ENCODE data around the gene COBL. TPM values are rescaled to one million over a fixed set of nuclear protein-coding genes. Genes with fewer than 3 reads are reported as not detected.

COBL gene
- total and polyA plus RNA-seq, 2 of the 4 experiments (the other 2 are of a cell fraction) = under 0.01 TPM; not detected in 1

- Histone ChIP-seq H2BK15ac (ENCODE audit: low read depth, low read length) (no peak overlapping the region), H2AK9ac (replicated peaks; ENCODE audit: low read depth, low read length, poor library complexity) (no peak overlapping the region), H4K5ac (ENCODE audit: low read depth, low read length) (no peak overlapping the region), H3K4me2 (ENCODE audit: low read depth, low read length) (no peak overlapping the region), H3K27ac (ENCODE audit: insufficient read depth, low read length) (no peak overlapping the region), H3K36me3 (ENCODE audit: control insufficient read depth, insufficient read depth, low read length) (no peaks in the 10 kb centered on the region), H3K9me1 (ENCODE audit: insufficient read depth, low read length) (no peaks in the 10 kb centered on the region), H2BK20ac (ENCODE audit: low read depth, low read length) (no peak overlapping the region), H2AK5ac (ENCODE audit: low read depth, low read length) (no peak overlapping the region), H3K23ac (ENCODE audit: low read depth, low read length) (no peak overlapping the region), H3K4ac (ENCODE audit: low read depth, low read length) (no peak overlapping the region), H3K27me3 (ENCODE audit: control insufficient read depth, insufficient read depth, low read length) (no peaks in the 10 kb centered on the region), H3K4me1 (ENCODE audit: control insufficient read depth, insufficient read depth, low read length) (no peaks in the 10 kb centered on the region), H2BK5ac (ENCODE audit: low read depth, low read length, poor library complexity, severe bottlenecking) (no peak overlapping the region), H2BK120ac (ENCODE audit: low read depth, low read length) (no peak overlapping the region), H3K4me3 (ENCODE audit: insufficient read depth, low read depth, low read length) (no peak overlapping the region), H3K56ac (ENCODE audit: extremely low read depth, insufficient read depth, low read length) (no peak overlapping the region), H3K79me1 (ENCODE audit: low read depth in 1 of 2, low read length in 2 of 2) (no peaks in the 10 kb centered on the region), H3K9me3 (ENCODE audit: control insufficient read depth, insufficient read depth, low read length) (no peaks in the 10 kb centered on the region), H3K18ac (ENCODE audit: low read depth, low read length) (no peak overlapping the region), H4K91ac (ENCODE audit: insufficient read depth, low read depth, low read length) (no peak overlapping the region), H2AFZ (replicated peaks; ENCODE audit: low read length, poor library complexity) (no peak overlapping the region), H4K8ac (ENCODE audit: low read depth in 2 of 2, low read length in 2 of 2) (no peak overlapping the region), H3K14ac (replicated peaks; ENCODE audit: low read depth, low read length) (no peak overlapping the region), H4K20me1 (ENCODE audit: insufficient read depth, low read length) (no peaks in the 10 kb centered on the region), H3K9ac (ENCODE audit: low read depth, low read length) (no peak overlapping the region)
- dilution Hi-C loops (cut with HindIII; ENCODE audit: low sequenced_read_pairs, unreplicated experiment) = no loop called here
- no TSS peak for BruUV-seq (replicated peaks)
- 67% methylated on average over 1 of the region's 4 CpGs; no CpG with 5 or more reads in 1 of the 2 experiments for WGBS, 2 experiments (ENCODE audit: extremely low coverage in 2 of 2, insufficient read length in 1 of 2)
- CTCF ChIA-PET = no interaction called here
- POLR2A ChIA-PET (ENCODE audit: unreplicated experiment) = no interaction called here
- intact Hi-C loops (cut with micrococcal nuclease) = no loop called here
- TF ChIP-seq MAFK (IDR thresholded peaks at IDR 0.05; ENCODE audit: low read depth, low read length) = no peak
- no peak for TF ChIP-seq NFE2L2 (IDR thresholded peaks at IDR 0.05; ENCODE audit: low read depth, low read length)
- TF ChIP-seq, protein P1, sequence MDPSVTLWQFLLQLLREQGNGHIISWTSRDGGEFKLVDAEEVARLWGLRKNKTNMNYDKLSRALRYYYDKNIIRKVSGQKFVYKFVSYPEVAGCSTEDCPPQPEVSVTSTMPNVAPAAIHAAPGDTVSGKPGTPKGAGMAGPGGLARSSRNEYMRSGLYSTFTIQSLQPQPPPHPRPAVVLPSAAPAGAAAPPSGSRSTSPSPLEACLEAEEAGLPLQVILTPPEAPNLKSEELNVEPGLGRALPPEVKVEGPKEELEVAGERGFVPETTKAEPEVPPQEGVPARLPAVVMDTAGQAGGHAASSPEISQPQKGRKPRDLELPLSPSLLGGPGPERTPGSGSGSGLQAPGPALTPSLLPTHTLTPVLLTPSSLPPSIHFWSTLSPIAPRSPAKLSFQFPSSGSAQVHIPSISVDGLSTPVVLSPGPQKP (IDR thresholded peaks at IDR 0.05; ENCODE audit: borderline replicate concordance, low read depth, low read length) = no peak
- in situ Hi-C loops (cut with MboI; ENCODE audit: low sequenced_read_pairs) = no loop called here
- DNase-seq (no peak), ATAC-seq (ENCODE audit: low read depth) (no peak)
These were observed 59.7 kb downstream of the COBL start for GRCh38 chr7:51256916-51257315.

Data from IMR-90 (cell line).